HG03025 (cell line): ENCODE data around the gene STAT6.

Experiments
- ATAC-seq: cut with Tn5 transposase; IDR thresholded peaks from one replicate; pipeline ENCODE4 v1.9.1; 2021; ENCODE audit warnings: mild to moderate bottlenecking, moderate library complexity; ENCODE audit not compliant: unreplicated experiment, low FRiP score

STAT6 gene

GRCh38 chr12:57103856-57104255, 7.3 kb downstream of the STAT6 start:
- ATAC-seq = no peak

- no peak for ATAC-seq
These were observed 9.1 kb downstream of the STAT6 start for GRCh38 chr12:57101892-57102695.

GRCh38 chr12:57099766-57100165, 11.4 kb downstream of the STAT6 start:
- ATAC-seq = no peak

- ATAC-seq = no peak
These were observed 12.0 kb downstream of the STAT6 start for GRCh38 chr12:57099047-57099714.

- no peak for ATAC-seq
These were observed 12.6 kb downstream of the STAT6 start for GRCh38 chr12:57098546-57098945.

- no peak for ATAC-seq
These were observed 13.7 kb downstream of the STAT6 start for GRCh38 chr12:57097554-57097835.

- no peak for ATAC-seq
These were observed 14.2 kb downstream of the STAT6 start for GRCh38 chr12:57096748-57097553.

- no peak for ATAC-seq
These were observed 15.0 kb downstream of the STAT6 start for GRCh38 chr12:57096099-57096572.

- ATAC-seq = no peak
These were observed 15.7 kb downstream of the STAT6 start for GRCh38 chr12:57095440-57095839.

GRCh38 chr12:57094208-57095160, 16.7 kb downstream of the STAT6 start:
- no peak for ATAC-seq

GRCh38 chr12:57093415-57094207, 17.6 kb downstream of the STAT6 start:
- ATAC-seq = no peak

GRCh38 chr12:57092876-57093414, 18.2 kb downstream of the STAT6 start:
- no peak for ATAC-seq

GRCh38 chr12:57092529-57092862, 18.7 kb downstream of the STAT6 start:
- no peak for ATAC-seq

GRCh38 chr12:57091638-57092528, 19.3 kb downstream of the STAT6 start:
- no peak for ATAC-seq

- no peak for ATAC-seq
These were observed 20.1 kb downstream of the STAT6 start for GRCh38 chr12:57090924-57091637.

GRCh38 chr12:57090490-57090889, 20.7 kb downstream of the STAT6 start:
- ATAC-seq = no peak
